Upper lobe of left lung (tissue), 6 donors: ENCODE measurements around the gene GYPC. TPM values are rescaled to one million over a fixed set of nuclear protein-coding genes. Genes with fewer than 3 reads are reported as not detected.

ENCODE experiments used
- ATAC-seq, 2 donors: fragments of 200-7000 bp; cut with Tn5 transposase; one replicate each; pipeline ENCODE4 v1.9.1; 2022; ENCODE audit warnings: mild to moderate bottlenecking in 2 of 2, moderate library complexity in 2 of 2; ENCODE audit not compliant: low FRiP score in 2 of 2
- DNase-seq, 2 donors: peaks; one replicate each; pipeline ENCODE4 v3.0.0-alpha.2; 2019 to 2020
- H3K27ac ChIP-seq, 4 donors: fragments of 200-600 bp; sonication (generic); one replicate each; pipeline ENCODE4 v1.5.1; 2016 to 2019
- H3K27me3 ChIP-seq, 4 donors: fragments of 200-600 bp; sonication (generic); one replicate each; pipeline ENCODE4 v1.5.1; 2017 to 2019
- H3K36me3 ChIP-seq, 4 donors: fragments of 200-600 bp; sonication (generic); one replicate each; pipeline ENCODE4 v1.5.1; 2016 to 2019
- H3K4me1 ChIP-seq, 4 donors: fragments of 200-600 bp; sonication (generic); one replicate each; pipeline ENCODE4 v1.5.1; 2018 to 2019
- H3K4me3 ChIP-seq, 4 donors: fragments of 200-600 bp; sonication (generic); one replicate each; pipeline ENCODE4 v1.5.1; 2017 to 2019; ENCODE audit warnings: mild to moderate bottlenecking in 2 of 4, moderate library complexity in 1 of 4
- H3K9me3 ChIP-seq, 4 donors: fragments of 200-600 bp; sonication (generic); one replicate each; pipeline ENCODE4 v1.5.1; 2018 to 2019
- CTCF ChIP-seq, 6 experiments: fragments of 450-650 bp in 4 of 6; fragments of 200-600 bp in 2 of 6; sonication (generic) in 2 of 6; IDR thresholded peaks; one replicate each; pipeline ENCODE4 v1.5.1; 2016 to 2019; ENCODE audit warnings: antibody characterized with exemption in 6 of 6
- EP300 ChIP-seq, 4 donors: sonication (generic); formaldehyde crosslinking; IDR thresholded peaks; one replicate each; pipeline ENCODE4 v1.5.1; 2017; ENCODE audit warnings: antibody characterized with exemption in 4 of 4, control low read depth in 2 of 4
- POLR2A ChIP-seq, 4 donors: fragments of 450-650 bp; IDR thresholded peaks; one replicate each; pipeline ENCODE4 v1.5.1; 2016 to 2017; ENCODE audit warnings: antibody characterized with exemption in 4 of 4, mild to moderate bottlenecking in 2 of 4
- POLR2AphosphoS5 ChIP-seq, 2 donors: sonication (generic); formaldehyde crosslinking; IDR thresholded peaks; one replicate each; pipeline ENCODE4 v1.5.1; 2017; ENCODE audit warnings: antibody characterized with exemption in 2 of 2
- WGBS, 2 donors: methylation state at CpG; one replicate each; pipeline ENCODE4 v1.1.5; 2017 to 2018; 5-methylcytosine and 5-hydroxymethylcytosine counted together
- total RNA-seq, 6 donors: library from RNA; depleted of rRNA in 4 of 6; stranded (reverse); fragments of >200 nt in 4 of 6; gene quantifications; one replicate each; pipeline versions ENCODE4 v1.1.0 to v1.2.1, GENCODE V29; 2016 to 2021
- donor health status: DM: no; HTN: no; CAD: no; lungs with moderate emphysema.
- donor health status: DM: no; HTN: yes; CAD: no; lungs with severe emphysema.

The GYPC gene
- total RNA-seq, 6 donors from 2014 or later: 61.0 to 107 (median 77.5) TPM

- H3K36me3 ChIP-seq: no peaks in the 10 kb centered on the region
- H3K9me3 ChIP-seq: no peaks in the 10 kb centered on the region
- TF ChIP-seq EP300 (IDR thresholded peaks at IDR 0.05): no peak
- H3K4me1 ChIP-seq: peaks cover 5 to 20% (median 11%) of the 10 kb centered on the region in 4 donors
- no peak overlapping the region for H3K4me3 ChIP-seq
- 81 to 88% methylated on average over 2 of the region's 2 CpGs for WGBS, 2 donors
- DNase-seq: no peak
- H3K27me3 ChIP-seq: no peaks in the 10 kb centered on the region
- no peak overlapping the region for H3K27ac ChIP-seq
- no peak for ATAC-seq
Measured at GRCh38 chr2:126704434-126705160, 48.6 kb downstream of the GYPC start.

- no peak for ATAC-seq
- H3K4me3 ChIP-seq: no peak overlapping the region
- WGBS, 2 donors: 82 to 100% methylated on average over 1 of the region's 1 CpG
- no peaks in the 10 kb centered on the region for H3K9me3 ChIP-seq
- H3K36me3 ChIP-seq: no peaks in the 10 kb centered on the region
- peaks cover 0 to 13% (median 0%) of the 10 kb centered on the region in 4 donors for H3K4me1 ChIP-seq
- no peak overlapping the region for H3K27ac ChIP-seq
- TF ChIP-seq POLR2A (IDR thresholded peaks at IDR 0.05) (no peak), EP300 (IDR thresholded peaks at IDR 0.05) (no peak), CTCF (IDR thresholded peaks at IDR 0.05) (no peak), POLR2AphosphoS5 (IDR thresholded peaks at IDR 0.05) (no peak)
- no peak for DNase-seq
- H3K27me3 ChIP-seq: no peaks in the 10 kb centered on the region
Measured at GRCh38 chr2:126707191-126707590, 51.2 kb downstream of the GYPC start.

- H3K9me3 ChIP-seq: no peaks in the 10 kb centered on the region
- H3K4me1 ChIP-seq: peaks cover 0 to 13% (median 0%) of the 10 kb centered on the region in 4 donors
- ATAC-seq (no peak), DNase-seq (no peak)
- H3K27me3 ChIP-seq: no peaks in the 10 kb centered on the region
- 84 to 86% methylated on average over 4 of the region's 4 CpGs for WGBS, 2 donors
- H3K36me3 ChIP-seq: no peaks in the 10 kb centered on the region
- no peak overlapping the region for H3K4me3 ChIP-seq
- no peak overlapping the region for H3K27ac ChIP-seq
- TF ChIP-seq POLR2AphosphoS5 (IDR thresholded peaks at IDR 0.05): no peak
- TF ChIP-seq POLR2A (IDR thresholded peaks at IDR 0.05): no peak
- TF ChIP-seq CTCF (IDR thresholded peaks at IDR 0.05): no peak
- TF ChIP-seq EP300 (IDR thresholded peaks at IDR 0.05): no peak
Measured at GRCh38 chr2:126707941-126708340, 52.0 kb downstream of the GYPC start.

GRCh38 chr2:126714191-126714965 lies 58.4 kb downstream of the GYPC start:
- H3K27ac ChIP-seq: no peak overlapping the region
- WGBS, 2 donors: 83 to 86% methylated on average over 6 of the region's 6 CpGs
- DNase-seq: no peak
- peak in 1 of 2 donors; percentile 63 for ATAC-seq
- H3K27me3 ChIP-seq: no peaks in the 10 kb centered on the region
- no peak for TF ChIP-seq CTCF (IDR thresholded peaks at IDR 0.05)
- no peak for TF ChIP-seq EP300 (IDR thresholded peaks at IDR 0.05)
- TF ChIP-seq POLR2A (IDR thresholded peaks at IDR 0.05): no peak
- no peak for TF ChIP-seq POLR2AphosphoS5 (IDR thresholded peaks at IDR 0.05)
- H3K4me1 ChIP-seq: peaks cover 0 to 4% (median 3%) of the 10 kb centered on the region in 4 donors
- H3K9me3 ChIP-seq: no peaks in the 10 kb centered on the region
- H3K36me3 ChIP-seq: no peaks in the 10 kb centered on the region
- H3K4me3 ChIP-seq: no peak overlapping the region

GRCh38 chr2:126715111-126715510 lies 59.2 kb downstream of the GYPC start:
- no peaks in the 10 kb centered on the region for H3K36me3 ChIP-seq
- no peak overlapping the region for H3K27ac ChIP-seq
- H3K4me1 ChIP-seq: peaks cover 0 to 10% (median 6%) of the 10 kb centered on the region in 4 donors
- no peaks in the 10 kb centered on the region for H3K9me3 ChIP-seq
- no peak for TF ChIP-seq CTCF (IDR thresholded peaks at IDR 0.05)
- no peak for TF ChIP-seq EP300 (IDR thresholded peaks at IDR 0.05)
- no peak for TF ChIP-seq POLR2A (IDR thresholded peaks at IDR 0.05)
- DNase-seq (no peak), ATAC-seq (no peak)
- no peak overlapping the region for H3K4me3 ChIP-seq
- WGBS, 2 donors: 80 to 81% methylated on average over 3 of the region's 3 CpGs
- no peaks in the 10 kb centered on the region for H3K27me3 ChIP-seq
